Peyer's patch (tissue), 4 donors: ENCODE results near the gene MAD1L1.

Experiments
- CTCF ChIP-seq, 6 experiments: fragments of 450-650 bp in 4 of 6; fragments of 200-600 bp in 2 of 6; sonication (generic) in 1 of 6; IDR thresholded peaks; one replicate each; pipeline ENCODE4 v1.5.1; 2017 to 2019; ENCODE audit warnings: antibody characterized with exemption in 6 of 6, mild to moderate bottlenecking in 3 of 6, moderate library complexity in 1 of 6
- POLR2A ChIP-seq, 2 donors: fragments of 450-650 bp; IDR thresholded peaks; one replicate each; pipeline ENCODE4 v1.5.1; 2017; ENCODE audit warnings: antibody characterized with exemption in 2 of 2, mild to moderate bottlenecking in 2 of 2, moderate library complexity in 2 of 2

DNA sequence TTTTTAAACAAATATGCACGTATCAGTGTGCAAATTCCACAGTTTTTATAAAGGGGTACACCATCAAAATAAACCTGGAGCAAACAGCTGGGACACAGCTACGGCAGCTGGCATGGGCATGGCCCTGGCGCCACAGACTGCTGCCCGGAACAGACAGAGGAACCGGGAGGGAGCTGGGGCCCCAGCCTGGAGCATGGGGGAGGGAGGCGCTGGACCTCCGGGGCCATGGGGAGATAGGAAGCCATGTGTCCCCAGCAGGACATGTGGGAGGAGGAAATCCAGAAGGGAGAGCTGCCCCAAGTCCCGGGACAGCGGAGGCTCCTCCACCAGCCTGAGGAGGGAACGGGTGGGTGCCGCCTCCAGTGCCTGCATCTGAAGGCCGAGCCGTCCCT, 180.1 kb downstream of the MAD1L1 start:
- no peak for TF ChIP-seq POLR2A (IDR thresholded peaks at IDR 0.05)
- no peak for TF ChIP-seq CTCF (IDR thresholded peaks at IDR 0.05)
